Left colon (tissue), 2 donors: ENCODE data around the gene EIPR1. TPM values are rescaled to one million over a fixed set of nuclear protein-coding genes. Genes with fewer than 3 reads are reported as not detected.
"Not testable (repeated sequence)": the region's sequence is repeated elsewhere in the genome, so short reads cannot be mapped to it uniquely, and the experiment has no call there.

Experiments
- ATAC-seq: fragments of 200-7000 bp; cut with Tn5 transposase; one replicate; pipeline ENCODE4 v1.9.1; 2020; ENCODE audit warnings: mild to moderate bottlenecking, moderate library complexity
- DNase-seq, 2 donors: peaks; one replicate each; pipeline ENCODE4 v3.0.0-alpha.2; 2020
- intact Hi-C, 2 donors: fragments of 100-400 bp; cut with DNase I in 1 of 2; cut with micrococcal nuclease in 1 of 2; formaldehyde crosslinking; loops; one replicate each; pipeline versions ENCODE4 v1.11.2 to v1.14.0; 2022; cut with DNase I, micrococcal nuclease
- total RNA-seq, 2 donors: library from RNA; stranded (reverse); fragmentation: NEBNext Ultra II Directional; extraction: Animal tissue kit (Norgen Biotek cat#: 25700); gene quantifications; one replicate each; pipeline ENCODE4 v1.2.1, GENCODE V29; 2021
- donor health status: DM: no; HTN: no; CAD: no.
- donor health status: DM: yes; HTN: yes; CAD: no.

EIPR1 gene
- total RNA-seq, 2 donors from 2014 or later: 21.3 to 25.8 TPM

- ATAC-seq (no peak), DNase-seq (no peak)
- intact Hi-C loops: no loop called here
Observed at GRCh38 chr2:3197308-3197707, 180.3 kb downstream of the EIPR1 start.

- DNase-seq (no peak), ATAC-seq (no peak)
- intact Hi-C loops: no loop called here
Observed at GRCh38 chr2:3196716-3197115, 180.9 kb downstream of the EIPR1 start.

DNA sequence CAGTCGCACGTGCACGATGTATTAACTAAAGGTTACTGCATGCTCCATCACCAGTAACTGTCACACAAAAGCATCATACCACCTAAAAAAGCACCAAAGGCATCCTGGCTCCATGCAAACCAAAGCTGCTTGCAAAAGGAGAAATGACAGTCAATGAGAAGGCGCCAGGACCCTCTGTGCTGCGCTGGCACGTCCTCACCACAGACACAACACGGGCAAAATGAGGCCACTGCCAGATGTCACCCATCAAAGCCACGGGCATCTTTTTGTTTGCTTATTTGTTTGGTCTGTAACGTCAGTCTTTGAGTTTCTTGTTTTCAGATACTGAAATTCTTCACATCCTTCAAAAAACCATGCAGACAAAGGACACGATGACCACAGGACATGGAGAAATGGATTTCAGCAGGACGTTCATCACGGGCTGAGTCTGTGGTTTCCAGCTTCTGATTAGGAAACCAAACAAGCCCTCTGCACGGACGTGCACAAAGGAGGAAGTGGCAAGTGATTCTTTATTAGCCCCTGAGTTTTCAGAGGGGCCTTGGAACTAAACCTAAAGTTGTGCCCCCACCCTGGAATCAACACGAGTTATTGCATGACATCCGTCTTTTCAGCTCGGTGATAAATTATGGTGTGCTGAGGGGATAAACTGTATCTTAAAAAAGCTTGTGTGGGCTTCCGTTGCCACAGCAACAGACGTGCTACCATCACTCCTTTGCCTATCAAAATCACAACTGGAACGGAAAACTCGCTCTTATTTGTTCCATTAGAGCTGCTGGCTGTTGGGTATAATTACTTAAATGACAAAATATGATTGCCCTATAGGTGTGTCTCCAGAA lies 181.8 kb downstream of the EIPR1 start:
- no peak for DNase-seq
- no peak for ATAC-seq
- intact Hi-C loops: no loop called here

GRCh38 chr2:3194828-3195227 lies 182.8 kb downstream of the EIPR1 start:
- intact Hi-C loops: no loop called here
- no peak for ATAC-seq
- no peak for DNase-seq

- ATAC-seq (no peak), DNase-seq (no peak)
- intact Hi-C loops: no loop called here
Observed at GRCh38 chr2:3193443-3194330, 183.9 kb downstream of the EIPR1 start.

- no peak for DNase-seq
- ATAC-seq: no peak
- intact Hi-C loops: no loop called here
Observed at GRCh38 chr2:3192920-3193319, 184.7 kb downstream of the EIPR1 start.

- no peak for DNase-seq
- intact Hi-C loops: no loop called here
- no peak for ATAC-seq
Observed at GRCh38 chr2:3192281-3192818, 185.3 kb downstream of the EIPR1 start.

DNA sequence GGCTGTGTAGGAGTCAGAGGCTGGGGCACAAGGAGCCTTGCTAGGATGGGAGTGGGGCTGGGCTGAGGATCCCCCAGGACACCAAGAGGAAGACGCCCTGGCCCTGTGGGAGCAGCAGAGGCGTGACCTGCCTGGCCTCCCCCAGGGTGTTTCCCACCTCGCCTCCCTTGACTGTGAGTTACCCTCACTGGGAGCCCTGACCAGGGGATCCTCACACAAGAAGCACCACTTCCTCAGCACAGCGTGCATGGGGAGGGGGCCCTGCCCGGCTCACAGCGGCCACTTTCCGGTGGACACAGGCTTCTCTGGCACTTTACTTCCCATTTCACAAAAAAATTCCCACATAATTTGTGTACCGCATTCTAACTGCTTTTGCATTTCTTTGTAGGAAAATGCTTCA lies 187.7 kb downstream of the EIPR1 start:
- DNase-seq (no peak), ATAC-seq (no peak)
- intact Hi-C loops: no loop called here

- intact Hi-C loops: no loop called here
- ATAC-seq (no peak), DNase-seq (no peak)
Observed at GRCh38 chr2:3189076-3189591, 188.5 kb downstream of the EIPR1 start.

DNA sequence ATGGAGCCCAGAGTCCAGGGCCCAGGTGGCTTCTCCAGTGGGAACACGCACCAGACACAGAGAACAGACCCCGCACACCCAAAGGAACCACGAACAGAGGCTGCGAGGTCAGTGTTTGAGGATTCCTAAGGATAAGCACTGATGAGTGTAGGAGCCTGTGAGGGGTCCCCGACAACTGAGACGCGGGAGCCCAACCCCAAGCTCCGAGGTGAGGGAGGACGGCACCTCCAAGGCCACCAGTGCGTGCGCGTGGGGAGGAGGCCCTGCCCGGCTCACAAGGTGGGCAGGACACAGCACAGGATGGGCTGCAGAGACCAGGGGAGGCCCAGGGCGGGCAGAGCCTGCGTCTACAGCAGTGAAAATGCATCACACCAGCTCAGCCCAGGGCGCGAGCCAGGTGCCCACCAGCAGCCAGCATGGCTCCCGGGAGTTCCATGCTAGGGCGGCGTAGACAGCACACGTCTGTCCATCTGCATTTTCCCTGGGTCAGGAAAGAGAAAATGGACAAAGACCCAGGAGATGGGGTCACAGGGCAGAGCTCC lies 189.1 kb downstream of the EIPR1 start:
- intact Hi-C loops: no loop called here
- ATAC-seq: no peak
- DNase-seq: no peak

DNA sequence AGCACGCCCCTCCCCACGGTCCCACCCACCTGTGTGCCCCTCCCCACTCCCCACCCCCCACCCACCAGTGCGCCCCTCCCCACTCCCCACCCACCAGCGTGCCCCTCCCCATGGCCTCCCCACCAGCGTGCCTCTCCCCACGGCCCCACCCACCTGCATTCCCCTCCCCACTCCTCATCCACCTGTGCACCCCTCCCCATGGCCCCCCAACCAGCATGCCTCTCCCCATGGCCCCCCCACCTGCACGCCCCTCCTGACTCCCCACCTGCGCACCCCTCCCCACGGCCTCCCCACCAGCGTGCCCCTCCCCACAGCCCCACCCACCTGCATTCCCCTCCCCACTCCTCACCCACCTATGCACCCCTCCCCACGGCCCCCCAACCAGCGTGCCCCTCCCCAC lies 190.2 kb downstream of the EIPR1 start:
- no peak for ATAC-seq
- intact Hi-C loops: no loop called here
- DNase-seq: no peak

GRCh38 chr2:3186766-3187165 lies 190.9 kb downstream of the EIPR1 start:
- ATAC-seq (no peak), DNase-seq (no peak)
- intact Hi-C loops: no loop called here

DNA sequence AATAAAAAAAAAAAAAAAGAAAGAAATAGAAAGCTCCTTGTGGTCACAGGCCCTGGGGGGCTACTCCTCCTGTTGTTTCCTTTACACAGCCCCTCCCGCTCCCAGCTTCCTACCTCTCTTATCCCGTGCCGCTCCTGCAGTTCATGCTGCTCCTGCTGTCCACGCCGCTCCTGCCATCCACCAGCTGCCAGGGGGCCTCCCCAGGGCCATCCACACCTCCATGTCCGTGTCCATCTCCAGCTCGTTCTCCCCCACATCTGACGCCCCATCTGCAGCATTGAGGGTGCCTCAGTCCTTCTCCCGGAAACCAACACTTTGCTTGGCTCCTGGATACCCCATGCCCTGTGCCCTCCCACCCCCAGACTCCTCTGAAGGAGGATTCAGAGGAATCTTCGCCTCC lies 191.7 kb downstream of the EIPR1 start:
- intact Hi-C loops: no loop called here
- DNase-seq: no peak
- ATAC-seq: no peak

- ATAC-seq (no peak), DNase-seq (no peak)
- intact Hi-C loops: no loop called here
Observed at GRCh38 chr2:3185256-3185655, 192.4 kb downstream of the EIPR1 start.

- DNase-seq (no peak), ATAC-seq (no peak)
- intact Hi-C loops: no loop called here
Observed at GRCh38 chr2:3184167-3184566, 193.5 kb downstream of the EIPR1 start.

DNA sequence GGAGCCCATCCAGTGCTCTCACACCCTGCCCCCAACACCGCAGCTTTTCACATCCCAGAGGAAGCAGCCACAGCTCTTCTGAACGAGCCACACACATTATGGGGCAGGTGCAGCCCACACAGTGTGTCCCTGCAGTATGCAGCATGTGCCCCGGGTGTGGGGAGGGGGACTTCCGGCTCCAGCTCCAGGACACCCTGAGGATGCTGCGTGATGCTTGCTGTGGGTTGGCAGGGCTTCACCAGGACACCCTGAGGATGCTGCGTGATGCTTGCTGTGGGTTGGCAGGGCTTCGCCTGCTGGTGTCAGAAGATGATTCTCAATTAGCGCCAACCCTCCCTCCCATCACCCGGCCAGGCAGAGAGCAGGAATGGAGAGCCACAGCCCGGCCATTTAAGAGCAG lies 193.9 kb downstream of the EIPR1 start:
- no peak for ATAC-seq
- intact Hi-C loops: no loop called here
- DNase-seq: no peak

GRCh38 chr2:3182848-3183247 lies 194.8 kb downstream of the EIPR1 start:
- DNase-seq: no peak
- intact Hi-C loops: no loop called here
- no peak for ATAC-seq

- ATAC-seq (no peak), DNase-seq (no peak)
- intact Hi-C loops: no loop called here
Observed at GRCh38 chr2:3181416-3182010, 196.1 kb downstream of the EIPR1 start.

DNA sequence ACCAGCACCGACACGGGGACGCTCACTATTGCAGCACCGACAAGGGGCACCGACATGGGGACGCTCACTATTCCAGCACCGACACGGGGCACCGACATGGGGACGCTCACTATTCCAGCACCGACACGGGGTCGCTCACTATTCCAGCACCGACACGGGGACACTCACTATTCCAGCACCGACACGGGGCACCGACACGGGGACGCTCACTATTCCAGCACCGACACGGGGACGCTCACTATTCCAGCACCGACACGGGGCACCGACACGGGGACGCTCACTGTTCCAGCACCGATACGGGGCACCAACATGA lies 196.8 kb downstream of the EIPR1 start:
- intact Hi-C loops, ATAC-seq, DNase-seq: not testable (repeated sequence)
